GM21367 (cell line): ENCODE data around the gene FAM241A.
"Not testable (repeated sequence)": the region's sequence is repeated elsewhere in the genome, so short reads cannot be mapped to it uniquely, and the experiment has no call there.

ENCODE experiments used
- ATAC-seq: cut with Tn5 transposase; IDR thresholded peaks from one replicate; pipeline ENCODE4 v1.9.1; 2021; ENCODE audit not compliant: unreplicated experiment

Gene FAM241A

GRCh38 chr4:112136551-112136950 is 8.7 kb upstream of the FAM241A start:
- ATAC-seq, result no peak

GRCh38 chr4:112138538-112138937 is 6.7 kb upstream of the FAM241A start:
- ATAC-seq, result no peak

DNA sequence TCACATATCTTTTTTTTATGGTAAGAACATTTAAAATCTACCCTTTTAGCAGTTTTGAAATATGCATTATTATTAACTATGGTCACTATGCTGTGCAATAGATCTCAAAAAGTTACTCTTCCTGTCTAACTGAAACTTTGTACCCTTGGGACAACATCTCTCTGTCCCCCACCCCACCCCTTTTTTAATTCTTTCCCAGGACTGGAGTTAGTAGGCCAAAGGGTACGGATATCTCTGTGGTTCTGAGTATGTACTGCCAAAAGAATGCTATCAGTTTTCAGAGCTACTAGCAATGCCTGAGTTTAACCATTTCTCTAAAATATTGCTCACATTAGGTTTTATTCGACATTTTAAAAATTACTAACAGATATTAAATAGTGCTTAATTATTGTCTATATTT is 4.7 kb upstream of the FAM241A start:
- ATAC-seq, result no peak

GRCh38 chr4:112141366-112142138 is 3.7 kb upstream of the FAM241A start:
- ATAC-seq, result no peak

GRCh38 chr4:112142182-112142581 is 3.1 kb upstream of the FAM241A start:
- ATAC-seq, result no peak

DNA sequence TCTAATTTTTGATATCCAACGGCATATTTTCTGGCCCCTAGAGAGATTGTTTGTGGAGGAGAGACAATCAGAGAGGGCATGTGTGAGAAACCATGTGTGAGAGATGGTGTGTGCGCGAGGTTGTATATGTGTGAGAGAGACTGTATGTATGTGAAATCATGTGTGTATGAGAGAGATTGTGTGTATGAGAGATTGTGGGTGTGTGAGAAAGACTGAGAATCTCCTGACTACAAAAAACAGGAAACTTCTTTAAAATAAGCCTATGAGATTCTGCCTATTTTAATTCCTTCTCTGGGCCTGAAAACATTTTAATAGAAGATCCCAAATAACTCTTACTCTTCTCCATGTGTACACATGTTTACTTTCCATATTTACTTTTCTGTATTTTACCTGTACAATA is 1.5 kb upstream of the FAM241A start:
- ATAC-seq, result no peak

DNA sequence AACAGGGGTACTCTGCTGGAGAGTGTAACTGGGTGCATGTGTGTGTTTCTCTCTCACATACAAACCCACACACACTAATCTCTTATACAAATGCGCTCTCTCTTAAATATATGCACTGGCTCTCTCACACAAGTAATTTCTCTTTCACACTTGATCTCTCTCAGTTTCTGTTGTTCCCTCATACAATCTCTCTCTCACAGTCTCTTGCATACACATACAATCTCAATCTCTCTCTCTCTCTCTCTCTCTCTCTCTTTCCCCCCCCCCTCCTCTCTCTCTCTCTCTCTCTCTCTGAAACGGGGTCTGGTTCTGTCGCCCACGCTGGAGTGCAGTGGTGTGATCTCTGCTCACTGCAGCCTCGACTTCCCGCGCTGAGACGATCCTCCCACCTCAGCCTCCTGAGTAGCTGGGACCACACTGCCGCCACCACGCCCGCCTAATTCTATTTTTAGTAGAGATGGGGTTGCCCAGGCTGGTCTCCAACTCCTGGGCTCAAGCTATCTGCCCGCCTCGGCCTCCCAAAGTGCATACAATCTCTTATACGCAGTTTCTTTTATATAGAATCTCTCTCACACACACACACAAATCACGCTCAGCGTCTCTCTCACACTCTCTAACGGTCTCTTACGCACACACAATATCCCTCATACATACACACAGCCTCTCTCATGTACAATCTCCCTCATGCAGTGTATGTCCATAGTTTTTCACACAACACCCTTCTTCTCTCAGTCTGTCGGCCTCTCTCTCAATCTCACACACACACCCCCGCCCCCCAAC is 518 bp upstream of the FAM241A start:
- no peak for ATAC-seq

- peak; percentile 40 for ATAC-seq
Measured at GRCh38 chr4:112145790-112146501, 692 bp downstream of the FAM241A start.

- no peak for ATAC-seq
Measured at GRCh38 chr4:112146502-112146813, 1.2 kb downstream of the FAM241A start.

DNA sequence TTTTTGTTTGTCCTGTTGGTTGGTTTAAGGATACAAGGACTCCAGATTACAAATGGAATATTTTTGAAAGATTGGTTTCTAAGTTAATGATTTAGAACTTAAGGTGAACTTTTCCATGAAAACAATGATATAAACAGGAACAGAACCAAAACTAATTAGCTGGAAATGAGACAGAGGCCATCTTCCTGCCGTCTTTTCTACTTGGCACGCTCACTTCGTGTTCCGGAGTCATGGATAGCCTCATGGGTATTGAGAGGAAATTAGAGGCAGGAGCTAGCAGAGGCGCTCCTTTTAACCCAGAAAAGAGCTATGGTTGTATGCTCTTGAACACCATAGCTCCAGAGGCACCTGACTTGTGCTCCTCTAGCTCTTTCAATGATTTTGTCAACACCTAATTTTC is 2.4 kb downstream of the FAM241A start:
- ATAC-seq, result no peak

- ATAC-seq, result no peak
Measured at GRCh38 chr4:112150920-112151319, 5.7 kb downstream of the FAM241A start.

- no peak for ATAC-seq
Measured at GRCh38 chr4:112152521-112152920, 7.3 kb downstream of the FAM241A start.

DNA sequence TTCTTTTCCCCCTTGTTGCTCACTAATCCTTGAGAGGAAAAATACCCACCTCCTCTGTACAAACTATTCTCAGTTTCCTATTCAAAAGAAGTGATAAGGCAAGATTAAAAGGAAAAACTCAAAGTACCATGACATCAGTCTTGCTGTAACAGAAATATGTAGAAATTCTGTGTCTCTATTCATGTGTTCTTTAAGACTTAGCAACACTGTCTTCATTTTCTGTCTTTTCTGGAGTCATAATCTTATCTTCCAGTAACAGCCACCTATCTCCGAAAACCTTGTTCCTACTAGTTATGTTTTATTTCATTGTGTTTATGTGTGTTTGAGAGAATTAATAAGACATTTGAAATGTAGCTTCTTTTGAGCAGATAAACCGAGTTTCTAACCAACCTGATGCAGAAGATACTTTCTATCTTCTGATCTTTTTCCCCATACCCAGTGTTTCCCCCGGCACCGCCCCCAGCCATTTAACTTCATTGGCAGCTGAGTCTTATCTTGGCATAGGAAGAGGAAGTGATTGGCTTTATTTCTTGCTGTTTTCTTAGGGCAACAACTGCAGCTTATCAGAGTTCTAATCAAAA is 8.0 kb downstream of the FAM241A start:
- ATAC-seq, result no peak

GRCh38 chr4:112156112-112156511 is 10.9 kb downstream of the FAM241A start:
- no peak for ATAC-seq

GRCh38 chr4:112156553-112156952 is 11.3 kb downstream of the FAM241A start:
- no peak for ATAC-seq

GRCh38 chr4:112163706-112164105 is 18.5 kb downstream of the FAM241A start:
- not testable (repeated sequence) for ATAC-seq

DNA sequence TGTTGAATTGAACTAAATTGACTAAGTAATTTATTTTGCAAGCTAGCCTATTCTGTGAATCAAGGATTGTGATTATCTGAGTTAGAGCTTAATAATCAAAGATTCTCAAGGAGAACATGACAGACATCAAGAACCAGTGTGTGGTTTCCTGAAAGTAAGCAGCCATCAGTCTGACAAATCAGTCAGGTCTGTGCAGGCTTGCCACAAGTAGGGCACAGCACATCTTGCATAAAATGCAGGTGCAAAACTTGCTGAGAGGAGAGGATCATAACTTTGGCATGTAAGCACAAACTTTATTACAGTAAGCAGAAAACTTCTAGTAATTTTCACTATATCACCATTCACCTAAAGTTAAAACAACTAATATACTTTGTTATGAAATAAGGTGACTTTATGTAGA is 22.5 kb downstream of the FAM241A start:
- no peak for ATAC-seq

GRCh38 chr4:112168719-112169500 is 23.7 kb downstream of the FAM241A start:
- ATAC-seq, result no peak

GRCh38 chr4:112170451-112170993 is 25.3 kb downstream of the FAM241A start:
- ATAC-seq, result no peak

DNA sequence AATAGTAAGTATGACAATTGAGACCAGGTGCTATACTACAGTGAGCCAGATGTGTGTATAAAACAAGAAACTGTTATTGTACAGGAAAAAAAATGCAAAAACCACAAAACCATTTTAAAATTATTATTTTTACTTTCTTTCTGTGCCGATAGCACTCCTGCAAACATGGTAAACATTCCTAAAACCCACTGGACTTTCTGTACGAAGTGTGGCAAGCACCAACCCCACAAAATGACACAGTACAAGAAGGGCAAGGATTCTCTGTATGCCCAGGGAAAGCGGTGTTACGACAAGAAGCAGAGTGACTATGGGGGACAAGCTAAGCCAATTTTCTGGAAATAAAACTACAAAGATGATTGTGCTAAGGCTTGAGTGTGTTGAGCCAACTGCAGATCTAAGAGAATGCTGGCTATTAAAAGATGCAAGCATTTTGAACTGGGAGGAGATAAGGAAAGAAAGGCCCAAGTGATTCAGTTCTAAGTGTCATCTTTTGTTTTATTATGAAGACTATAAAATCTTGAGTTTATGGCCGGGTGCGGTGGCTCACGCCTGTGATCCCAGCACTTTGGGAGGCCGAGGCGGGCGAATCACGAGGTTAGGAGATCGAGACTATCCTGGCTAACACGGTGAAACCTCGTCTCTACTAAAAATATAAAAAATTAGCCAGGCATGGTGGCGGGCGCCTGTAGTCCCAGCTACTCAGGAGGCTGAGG is 26.0 kb downstream of the FAM241A start:
- not testable (repeated sequence) for ATAC-seq
